ENCODE measurements around the gene NACAD.

GRCh38 chr7:45084901-45085618, 3.7 kb downstream of the NACAD start:
- TF ChIP-seq CTCF (IDR thresholded peaks at IDR 0.05; ENCODE audit: insufficient read depth, low read depth, low read length) = no peak
- TF ChIP-seq EZH2 (IDR thresholded peaks at IDR 0.05; ENCODE audit: insufficient read depth, low read length) = no peak

Data from astrocyte (in vitro differentiated cells and primary cell).